ENCODE measurements around the gene RBFOX1.

Gene RBFOX1

GRCh38 chr16:7332611-7333010 lies at the start of gene RBFOX1:
RBFOX1 (plus strand) TSS chr16:7332845.
- DNase-seq (ENCODE audit: insufficient read length, low spot score) (no peak), FAIRE-seq (no peak)

DNA sequence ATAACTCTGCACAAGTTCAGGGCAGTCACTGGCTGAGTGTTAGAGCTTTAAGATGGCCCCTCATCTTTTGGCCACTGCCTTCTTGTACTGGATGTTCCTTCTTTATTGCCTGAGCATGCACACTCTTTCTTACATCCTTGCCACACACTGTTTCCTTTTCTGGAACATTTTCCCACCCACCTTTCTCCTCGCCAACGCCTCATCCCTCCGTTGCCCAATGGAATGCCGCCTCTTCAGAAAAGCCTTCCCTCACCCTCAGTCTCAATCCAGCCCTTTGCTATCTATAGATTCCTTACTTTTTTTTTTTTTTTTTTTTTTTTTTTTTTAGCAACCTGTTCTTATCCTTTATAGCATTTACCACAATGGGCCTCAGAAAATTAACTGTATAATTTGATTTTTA lies 47.9 kb upstream of the RBFOX1 start:
- DNase-seq (ENCODE audit: insufficient read length, low spot score) = no peak
- no peak for FAIRE-seq

DNA sequence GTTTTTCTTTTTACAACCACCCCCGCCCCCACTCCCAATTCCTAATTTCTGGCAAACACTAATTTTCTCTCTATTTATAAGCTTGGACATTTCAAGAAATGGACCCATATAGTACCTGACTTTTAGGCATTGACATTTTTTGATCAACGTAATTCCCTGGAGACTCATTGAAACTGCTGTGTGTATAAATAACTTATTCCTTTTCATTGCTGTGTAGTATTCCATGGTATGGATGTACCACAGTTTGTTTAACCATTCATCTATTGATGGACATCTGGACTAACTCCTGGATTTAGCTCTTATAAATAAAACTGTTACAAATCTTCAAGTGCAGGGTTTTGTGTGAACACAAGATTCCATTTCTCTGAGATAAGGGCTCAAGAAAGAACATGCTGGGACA lies 47.1 kb upstream of the RBFOX1 start:
- no peak for FAIRE-seq
- no peak for DNase-seq (ENCODE audit: insufficient read length, low spot score)

DNA sequence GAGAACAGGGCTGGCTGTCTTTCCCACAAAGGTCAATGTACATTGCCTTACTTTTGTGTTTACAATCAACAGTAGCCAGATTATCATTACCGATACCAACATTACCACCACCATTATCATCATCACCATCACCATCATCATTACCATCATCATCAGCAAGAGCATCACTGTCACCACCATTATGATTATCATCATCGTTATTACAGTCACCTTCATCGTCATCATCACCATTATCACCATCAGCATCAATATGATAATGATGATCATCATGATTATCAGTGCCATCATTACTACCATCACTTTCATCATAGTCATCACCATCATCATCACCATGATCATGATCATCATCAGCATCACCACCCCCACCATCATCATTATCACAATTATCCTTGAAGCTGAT lies 43.3 kb upstream of the RBFOX1 start:
- FAIRE-seq (no peak), DNase-seq (ENCODE audit: insufficient read length, low spot score) (no peak)

DNA sequence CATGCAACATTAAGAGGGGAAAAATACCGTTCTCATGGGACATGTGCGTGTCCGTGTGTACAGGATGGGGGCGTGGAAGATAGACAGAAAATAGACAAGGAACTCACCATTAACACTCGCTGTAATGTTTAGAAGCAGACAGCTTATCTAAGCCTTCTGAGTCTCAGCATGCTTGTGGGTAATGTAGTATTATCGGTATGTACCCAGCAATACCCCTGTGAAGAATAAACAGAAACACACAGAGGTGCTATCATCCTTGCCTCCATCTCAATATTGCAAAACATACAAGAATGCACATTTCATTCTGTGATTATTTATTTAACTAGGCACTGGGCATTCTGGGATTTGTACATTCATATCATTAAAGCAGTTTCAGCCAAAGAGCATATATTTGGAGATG lies 42.0 kb upstream of the RBFOX1 start:
- no peak for FAIRE-seq
- DNase-seq (ENCODE audit: insufficient read length, low spot score) = no peak

DNA sequence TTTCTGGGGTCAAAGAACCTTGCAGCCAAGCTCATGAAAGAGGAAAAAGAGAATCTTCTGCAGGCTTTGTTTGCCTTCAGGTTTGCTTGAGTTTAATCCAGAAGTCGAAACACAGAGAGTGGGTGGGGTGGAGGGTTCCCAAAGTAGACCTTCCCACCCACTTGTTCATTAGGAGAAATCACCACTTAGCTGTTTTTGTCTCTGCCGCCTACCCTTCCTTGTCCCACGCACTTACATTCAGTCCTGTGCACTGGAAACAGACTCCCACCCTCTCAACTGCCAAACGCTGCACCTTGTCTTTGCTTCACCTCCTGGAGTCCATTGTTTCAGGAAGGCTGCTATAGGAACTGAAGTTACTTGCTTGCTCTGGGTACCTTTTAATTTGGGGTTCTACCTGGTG lies 38.6 kb upstream of the RBFOX1 start:
- no peak for FAIRE-seq

GRCh38 chr16:7303052-7303610 lies 29.5 kb upstream of the RBFOX1 start:
- DNase-seq (ENCODE audit: insufficient read length, low spot score) (no peak), FAIRE-seq (no peak)

More for the DNA sequence above, 38.6 kb upstream of the RBFOX1 start:
- no peak for DNase-seq (ENCODE audit: insufficient read length, low spot score)

DNA sequence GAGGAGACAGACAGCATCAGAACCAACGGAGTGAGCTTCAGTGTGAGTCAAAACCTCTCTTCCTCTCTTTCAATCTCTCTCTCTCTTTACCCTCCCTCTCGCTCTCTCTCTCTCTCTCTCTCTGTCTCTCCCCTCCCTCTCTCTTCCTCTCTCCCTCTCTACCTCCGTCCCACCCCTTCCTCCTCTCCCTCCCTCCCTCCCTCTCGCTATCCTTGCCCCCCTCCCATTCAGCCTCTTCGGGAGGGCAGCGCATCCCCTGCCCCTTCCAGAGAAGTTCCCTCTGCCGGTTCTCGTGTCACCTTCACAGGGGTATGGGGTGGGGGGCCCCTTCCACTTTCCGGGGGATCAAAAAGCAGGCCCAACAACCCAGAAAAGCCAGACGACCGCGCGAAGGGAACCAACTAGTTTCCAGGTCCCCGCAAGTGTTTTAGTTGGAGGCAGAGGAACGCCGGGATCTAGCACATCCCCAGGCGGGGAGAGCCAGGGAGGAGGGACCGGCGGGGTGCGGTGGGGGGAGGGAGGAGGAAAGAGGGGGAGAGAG lies 28.9 kb upstream of the RBFOX1 start:
- no peak for FAIRE-seq
- no peak for DNase-seq (ENCODE audit: insufficient read length, low spot score)

DNA sequence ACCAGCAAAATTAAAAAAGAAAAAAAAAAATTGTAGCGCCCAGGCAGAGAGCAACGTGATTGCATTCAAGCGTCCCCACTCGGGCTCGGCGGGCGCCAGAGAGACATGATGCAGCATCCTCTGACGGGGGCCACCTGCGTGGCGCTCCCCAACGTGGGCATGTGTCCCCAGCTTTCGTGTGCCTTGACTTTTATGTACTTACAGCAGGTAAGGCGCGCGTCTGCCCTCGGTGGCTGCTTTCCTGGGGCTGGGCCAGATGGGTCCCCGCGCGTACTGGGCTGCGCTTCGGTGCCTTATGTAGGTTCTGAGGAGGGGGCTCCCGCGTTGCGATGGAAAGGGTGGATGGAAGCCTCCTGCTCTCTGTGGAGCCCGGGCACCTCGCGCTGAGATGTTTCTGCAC lies 28.4 kb upstream of the RBFOX1 start:
- no peak for DNase-seq (ENCODE audit: insufficient read length, low spot score)

DNA sequence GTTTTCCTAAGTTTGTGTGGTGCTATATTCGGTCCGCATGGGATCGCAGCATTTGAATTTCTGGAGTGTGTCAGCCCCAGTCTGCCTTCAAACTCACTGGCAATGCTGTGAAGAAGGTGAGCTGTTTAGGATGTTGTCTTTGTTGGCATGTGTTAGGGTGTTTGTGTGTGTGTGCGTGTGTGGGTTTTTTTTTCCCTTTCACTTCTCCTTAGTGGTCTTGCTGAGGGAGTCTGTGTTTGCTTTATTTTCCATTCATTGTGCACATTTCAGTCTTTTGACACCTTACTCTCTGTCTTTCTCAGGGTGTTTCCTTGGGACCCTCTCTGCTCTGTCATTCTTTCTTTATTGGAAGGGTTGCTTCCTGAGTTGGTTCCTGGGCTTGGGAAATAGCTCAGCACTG lies 27.7 kb upstream of the RBFOX1 start:
- FAIRE-seq = no peak
- no peak for DNase-seq (ENCODE audit: insufficient read length, low spot score)

More for the DNA sequence above, 28.4 kb upstream of the RBFOX1 start:
- FAIRE-seq = no peak

DNA sequence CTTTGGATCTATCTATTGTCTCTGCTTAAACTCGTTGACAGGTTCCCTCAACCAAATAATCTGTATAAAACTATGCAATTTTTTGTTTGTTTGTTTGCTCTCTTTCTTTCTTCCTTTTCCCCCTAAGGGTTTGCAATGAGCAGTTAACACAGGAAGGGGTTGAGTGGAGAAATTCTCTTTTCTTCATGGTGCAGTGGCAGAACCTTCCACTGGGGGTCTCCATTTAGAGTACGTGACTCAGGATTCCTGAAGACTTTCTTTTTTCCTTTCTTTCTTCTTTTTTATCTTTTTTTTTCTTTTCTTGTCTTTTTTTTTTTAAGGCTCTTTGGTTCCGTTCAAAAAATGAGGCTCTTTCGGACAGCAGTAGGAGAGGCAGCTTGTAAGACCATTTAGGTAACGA lies 19.5 kb upstream of the RBFOX1 start:
- FAIRE-seq (no peak), DNase-seq (ENCODE audit: insufficient read length, low spot score) (no peak)

- no peak for FAIRE-seq
Measured at GRCh38 chr16:7314163-7314562, 18.5 kb upstream of the RBFOX1 start.

GRCh38 chr16:7315813-7316212 lies 16.8 kb upstream of the RBFOX1 start:
- FAIRE-seq (no peak), DNase-seq (ENCODE audit: insufficient read length, low spot score) (no peak)

More at GRCh38 chr16:7314163-7314562, 18.5 kb upstream of the RBFOX1 start:
- DNase-seq (ENCODE audit: insufficient read length, low spot score) = no peak

GRCh38 chr16:7316281-7316888 lies 16.3 kb upstream of the RBFOX1 start:
- FAIRE-seq (no peak), DNase-seq (ENCODE audit: insufficient read length, low spot score) (no peak)

DNA sequence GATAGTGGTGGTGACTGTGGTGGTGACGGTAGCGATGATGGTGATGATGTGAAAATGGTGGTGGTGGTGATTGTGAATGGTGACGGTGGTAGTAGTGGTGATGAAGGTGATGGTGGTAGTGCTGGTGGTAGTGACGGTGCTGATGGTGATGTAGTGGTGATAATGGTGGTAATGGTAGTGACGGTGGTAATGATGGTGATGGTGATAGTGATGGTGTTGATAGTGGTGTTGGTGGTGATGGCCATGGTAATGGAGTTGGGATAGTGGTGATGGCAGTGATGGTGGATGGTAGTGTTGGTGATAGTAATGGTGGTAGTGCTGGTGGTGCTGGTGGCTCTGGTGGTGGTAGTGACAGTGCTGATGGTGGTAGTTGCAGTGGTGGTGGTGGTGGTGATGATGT lies 14.7 kb upstream of the RBFOX1 start:
- no peak for FAIRE-seq

DNA sequence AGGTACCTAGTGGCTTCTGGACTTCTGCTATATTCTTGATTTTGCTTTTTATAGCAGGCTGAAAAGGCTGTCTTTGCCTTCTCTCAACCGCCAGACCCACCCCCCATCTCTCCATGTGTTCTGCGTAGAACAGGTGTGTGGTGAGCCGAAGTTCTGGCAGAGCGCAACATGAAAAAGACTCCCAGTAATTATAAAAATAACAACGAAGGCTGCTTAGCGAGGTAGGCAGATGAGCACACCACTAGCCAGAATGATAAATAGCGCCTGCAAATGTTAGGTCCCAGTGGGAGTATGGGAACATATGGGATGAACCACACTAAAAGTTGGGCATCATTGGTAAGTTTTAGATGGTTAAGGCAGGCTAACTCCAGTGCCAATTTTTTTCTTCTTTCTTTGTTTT lies 14.0 kb upstream of the RBFOX1 start:
- no peak for DNase-seq (ENCODE audit: insufficient read length, low spot score)
- no peak for FAIRE-seq

More for the DNA sequence above, 14.7 kb upstream of the RBFOX1 start:
- DNase-seq (ENCODE audit: insufficient read length, low spot score) = no peak

DNA sequence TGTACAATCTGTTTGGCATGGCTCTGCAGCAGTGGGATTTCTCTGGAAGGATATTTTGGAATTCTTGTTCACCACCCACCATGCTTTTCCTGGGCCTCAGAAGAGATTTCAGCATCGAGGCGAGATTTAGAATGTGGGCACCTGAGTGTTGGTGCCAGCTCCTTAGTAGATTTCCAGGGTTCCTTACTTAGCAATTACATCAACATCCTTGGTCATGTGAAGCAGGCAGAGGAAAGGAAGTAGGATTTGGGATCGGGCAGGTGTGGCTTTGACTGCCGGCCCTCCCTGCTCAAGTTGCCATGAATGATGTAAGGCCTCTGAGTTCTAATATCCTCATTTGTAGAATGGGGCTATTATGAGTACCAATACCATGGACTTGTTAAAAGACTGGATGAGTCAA lies 13.1 kb upstream of the RBFOX1 start:
- DNase-seq (ENCODE audit: insufficient read length, low spot score) = no peak
- no peak for FAIRE-seq

GRCh38 chr16:7321661-7322060 lies 11.0 kb upstream of the RBFOX1 start:
- FAIRE-seq = no peak
- DNase-seq (ENCODE audit: insufficient read length, low spot score) = no peak

DNA sequence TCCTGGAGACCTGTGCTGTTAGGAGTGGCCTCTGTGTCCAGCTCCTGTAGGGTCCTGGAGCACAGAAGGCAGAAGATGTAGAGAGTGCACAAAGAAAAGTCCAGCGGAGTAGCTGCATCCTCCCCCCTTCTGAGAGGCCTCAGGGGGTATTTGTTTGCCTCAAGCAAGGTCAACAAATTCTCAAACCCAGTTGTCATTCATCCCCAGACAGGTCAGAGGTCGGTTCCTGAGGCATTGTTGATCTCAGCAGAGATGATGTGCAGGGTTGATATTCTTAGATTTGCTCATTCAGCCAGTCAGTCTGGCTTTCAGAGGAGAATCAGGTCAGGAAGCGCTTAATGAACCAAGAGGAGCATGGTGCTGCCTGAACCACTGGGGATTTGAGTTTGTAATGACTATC lies 8.3 kb upstream of the RBFOX1 start:
- DNase-seq (ENCODE audit: insufficient read length, low spot score) (no peak), FAIRE-seq (no peak)

DNA sequence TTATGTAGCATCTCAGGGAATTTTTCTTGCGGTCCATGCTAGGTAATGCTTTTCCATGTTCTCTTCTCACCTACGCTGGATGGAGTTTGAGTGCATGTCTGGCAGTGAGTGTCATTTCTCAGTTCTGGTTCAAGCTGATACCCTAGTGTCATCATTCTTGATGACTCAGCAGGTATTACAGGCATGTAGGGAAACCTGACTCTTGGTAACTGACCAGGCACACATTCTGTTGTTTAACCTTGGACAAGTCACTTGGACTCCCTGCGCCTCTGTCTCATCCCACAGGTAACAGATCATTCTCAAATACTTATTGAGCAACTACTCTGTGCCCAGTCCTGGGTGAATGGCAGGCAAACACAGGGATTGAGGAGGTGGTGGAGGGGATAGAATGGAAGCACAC lies 6.8 kb upstream of the RBFOX1 start:
- no peak for DNase-seq (ENCODE audit: insufficient read length, low spot score)
- no peak for FAIRE-seq

GRCh38 chr16:7330709-7331108 lies 1.9 kb upstream of the RBFOX1 start:
- FAIRE-seq = no peak
- no peak for DNase-seq (ENCODE audit: insufficient read length, low spot score)

GRCh38 chr16:7331997-7332396 lies 648 bp upstream of the RBFOX1 start:
- FAIRE-seq (no peak), DNase-seq (ENCODE audit: insufficient read length, low spot score) (no peak)

Measured in GM19239 (cell line).